ENCODE measurements around the gene CSN3. TPM values are rescaled to one million over a fixed set of nuclear protein-coding genes. Genes with fewer than 3 reads are reported as not detected.

CSN3 gene
- polyA plus RNA-seq, 1 experiment, result not detected

GRCh38 chr4:70243091-70243490 is 694 bp downstream of the CSN3 start:
- no peak for DNase-seq (ENCODE audit: low read depth)
- ChIA-PET POLR2A (no interaction called here), CTCF (no interaction called here)
- TF ChIP-seq CTCF (IDR thresholded peaks at IDR 0.05; ENCODE audit: insufficient read depth, low read depth, low read length), result no peak
- no peak overlapping the region for H3K4me3 ChIP-seq (ENCODE audit: low read depth, low read length)
- H3K27me3 ChIP-seq (ENCODE audit: control insufficient read depth, insufficient read depth, low read length), result no peaks in the 10 kb centered on the region
- no peaks in the 10 kb centered on the region for H3K36me3 ChIP-seq (ENCODE audit: control insufficient read depth, insufficient read depth, low read length)

GRCh38 chr4:70251250-70251944 is 9.0 kb downstream of the CSN3 start:
- H3K27me3 ChIP-seq (ENCODE audit: control insufficient read depth, insufficient read depth, low read length), result no peaks in the 10 kb centered on the region
- POLR2A ChIA-PET, result no interaction called here
- DNase-seq (ENCODE audit: low read depth), result no peak
- no peak for TF ChIP-seq CTCF (IDR thresholded peaks at IDR 0.05; ENCODE audit: insufficient read depth, low read depth, low read length)
- CTCF ChIA-PET, result no interaction called here
- no peaks in the 10 kb centered on the region for H3K36me3 ChIP-seq (ENCODE audit: control insufficient read depth, insufficient read depth, low read length)
- no peak overlapping the region for H3K4me3 ChIP-seq (ENCODE audit: low read depth, low read length)

- Histone ChIP-seq H3K4me3 (ENCODE audit: low read depth, low read length) (no peak overlapping the region), H3K36me3 (ENCODE audit: control insufficient read depth, insufficient read depth, low read length) (no peaks in the 10 kb centered on the region), H3K27me3 (ENCODE audit: control insufficient read depth, insufficient read depth, low read length) (no peaks in the 10 kb centered on the region)
- DNase-seq (ENCODE audit: low read depth), result no peak
- ChIA-PET CTCF (no interaction called here), POLR2A (no interaction called here)
- TF ChIP-seq CTCF (IDR thresholded peaks at IDR 0.05; ENCODE audit: insufficient read depth, low read depth, low read length), result no peak
Measured at GRCh38 chr4:70251945-70252277, 9.5 kb downstream of the CSN3 start.

GRCh38 chr4:70269674-70270073 is 27.3 kb downstream of the CSN3 start:
- no peaks in the 10 kb centered on the region for H3K27me3 ChIP-seq (ENCODE audit: control insufficient read depth, insufficient read depth, low read length)
- H3K4me3 ChIP-seq (ENCODE audit: low read depth, low read length), result no peak overlapping the region
- CTCF ChIA-PET, result no interaction called here
- no peak for DNase-seq (ENCODE audit: low read depth)
- POLR2A ChIA-PET, result no interaction called here
- no peaks in the 10 kb centered on the region for H3K36me3 ChIP-seq (ENCODE audit: control insufficient read depth, insufficient read depth, low read length)
- TF ChIP-seq CTCF (IDR thresholded peaks at IDR 0.05; ENCODE audit: insufficient read depth, low read depth, low read length), result no peak

- H3K4me3 ChIP-seq (ENCODE audit: low read depth, low read length), result no peak overlapping the region
- no peak for DNase-seq (ENCODE audit: low read depth)
- TF ChIP-seq CTCF (IDR thresholded peaks at IDR 0.05; ENCODE audit: insufficient read depth, low read depth, low read length), result no peak
- ChIA-PET CTCF (interaction anchor here (0.7 kb wide), 1 partner anchor 13 kb away, joined by 3 read pairs; no protein-coding TSS in a partner anchor), POLR2A (no interaction called here)
- H3K27me3 ChIP-seq (ENCODE audit: control insufficient read depth, insufficient read depth, low read length), result no peaks in the 10 kb centered on the region
- H3K36me3 ChIP-seq (ENCODE audit: control insufficient read depth, insufficient read depth, low read length), result no peaks in the 10 kb centered on the region
Measured at GRCh38 chr4:70277121-70277520, 34.7 kb downstream of the CSN3 start.

Measured in BJ (cell line).